Natural killer cell (primary cell): ENCODE results near the gene FGF2. TPM values are rescaled to one million over a fixed set of nuclear protein-coding genes. Genes with fewer than 3 reads are reported as not detected.

Experiments
- ATAC-seq, 3 donors: fragments of 150-1000 bp in 2 of 3; fragments of 200-7000 bp in 1 of 3; cut with Tn5 transposase; 1 replicate in 1 of 3; 2 replicates in 2 of 3; pipeline ENCODE4 v1.10.0; 2021; ENCODE audit warnings: mild to moderate bottlenecking in 2 of 3, moderate library complexity in 2 of 3
- DNase-seq, 2 donors: peaks; one replicate each; pipeline versions ENCODE4 v3.0.0 to v3.0.0-alpha.2; 2013 to 2021; ENCODE audit warnings: mixed read lengths in 1 of 2
- H3K27ac ChIP-seq: one replicate; pipeline ENCODE4 v1.5.1; 2013; ENCODE audit warnings: mild to moderate bottlenecking, low read length
- H3K27me3 ChIP-seq: one replicate; pipeline ENCODE4 v1.6.1; 2013; ENCODE audit warnings: low read length; ENCODE audit not compliant: control insufficient read depth, insufficient read depth
- H3K36me3 ChIP-seq: one replicate; pipeline ENCODE4 v1.6.1; 2013; ENCODE audit warnings: low read length; ENCODE audit not compliant: control insufficient read depth, insufficient read depth
- H3K4me1 ChIP-seq: one replicate; pipeline ENCODE4 v1.6.1; 2013; ENCODE audit warnings: low read length; ENCODE audit not compliant: control insufficient read depth, insufficient read depth
- H3K4me3 ChIP-seq: one replicate; pipeline ENCODE4 v1.5.1; 2013; ENCODE audit warnings: low read length
- H3K9me3 ChIP-seq: one replicate; pipeline ENCODE4 v1.6.1; 2013; ENCODE audit warnings: low read length; ENCODE audit not compliant: control insufficient read depth, insufficient read depth
- H3K27ac Mint-ChIP-seq, 2 donors: one replicate each; pipeline ENCODE4 v1.8.0; 2022; ENCODE audit warnings: mild to moderate bottlenecking in 2 of 2, mixed read lengths in 2 of 2, moderate library complexity in 1 of 2
- H3K27me3 Mint-ChIP-seq, 2 donors: one replicate each; pipeline ENCODE4 v1.8.0; 2022; ENCODE audit warnings: low read depth in 2 of 2, mixed read lengths in 2 of 2
- H3K36me3 Mint-ChIP-seq: one replicate; pipeline ENCODE4 v1.8.0; 2022; ENCODE audit warnings: mixed read lengths
- H3K4me1 Mint-ChIP-seq, 2 donors: one replicate each; pipeline ENCODE4 v1.8.0; 2022; ENCODE audit warnings: mixed read lengths in 2 of 2
- H3K4me3 Mint-ChIP-seq: one replicate; pipeline ENCODE4 v1.8.0; 2022; ENCODE audit warnings: mild to moderate bottlenecking, moderate library complexity, mixed read lengths
- H3K9me3 Mint-ChIP-seq, 2 donors: one replicate each; pipeline ENCODE4 v1.8.0; 2022; ENCODE audit warnings: mixed read lengths in 2 of 2
- WGBS: methylation state at CpG from one replicate; pipeline ENCODE4 v1.1.7; 2013; ENCODE audit warnings: missing lambda C conversion rate; ENCODE audit not compliant: insufficient coverage; 5-methylcytosine and 5-hydroxymethylcytosine counted together
- intact Hi-C: fragments of 100-400 bp; cut with micrococcal nuclease; formaldehyde crosslinking; loops from one replicate; pipeline ENCODE4 v1.14.2; 2022
- total RNA-seq, 4 donors: library from RNA; stranded (reverse); fragments of 120-200 nt in 1 of 4; gene quantifications; one replicate each; pipeline versions ENCODE4 v1.2.3 to v1.2.4, GENCODE V29; 2013 to 2022
- TF ChIP-seq, protein P1 (sequence below): fragments of 200-600 bp; IDR thresholded peaks from one replicate; pipeline ENCODE4 v1.8.0; 2022; ENCODE audit warnings: antibody characterized with exemption

FGF2 gene
- total RNA-seq, 3 donors from 2014 or later (not counting 1 experiment from before 2014, with no cell fraction given): not detected

- 100% methylated on average over 1 of the region's 3 CpGs for WGBS
- peaks cover 4% of the 10 kb centered on the region for H3K27me3 ChIP-seq
- no peaks in the 10 kb centered on the region for H3K36me3 Mint-ChIP-seq
- H3K4me1 ChIP-seq: no peaks in the 10 kb centered on the region
- no peak overlapping the region for H3K27ac Mint-ChIP-seq
- H3K27ac ChIP-seq: no peak overlapping the region
- TF ChIP-seq, protein P1, sequence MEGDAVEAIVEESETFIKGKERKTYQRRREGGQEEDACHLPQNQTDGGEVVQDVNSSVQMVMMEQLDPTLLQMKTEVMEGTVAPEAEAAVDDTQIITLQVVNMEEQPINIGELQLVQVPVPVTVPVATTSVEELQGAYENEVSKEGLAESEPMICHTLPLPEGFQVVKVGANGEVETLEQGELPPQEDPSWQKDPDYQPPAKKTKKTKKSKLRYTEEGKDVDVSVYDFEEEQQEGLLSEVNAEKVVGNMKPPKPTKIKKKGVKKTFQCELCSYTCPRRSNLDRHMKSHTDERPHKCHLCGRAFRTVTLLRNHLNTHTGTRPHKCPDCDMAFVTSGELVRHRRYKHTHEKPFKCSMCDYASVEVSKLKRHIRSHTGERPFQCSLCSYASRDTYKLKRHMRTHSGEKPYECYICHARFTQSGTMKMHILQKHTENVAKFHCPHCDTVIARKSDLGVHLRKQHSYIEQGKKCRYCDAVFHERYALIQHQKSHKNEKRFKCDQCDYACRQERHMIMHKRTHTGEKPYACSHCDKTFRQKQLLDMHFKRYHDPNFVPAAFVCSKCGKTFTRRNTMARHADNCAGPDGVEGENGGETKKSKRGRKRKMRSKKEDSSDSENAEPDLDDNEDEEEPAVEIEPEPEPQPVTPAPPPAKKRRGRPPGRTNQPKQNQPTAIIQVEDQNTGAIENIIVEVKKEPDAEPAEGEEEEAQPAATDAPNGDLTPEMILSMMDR: no peak
- ATAC-seq (no peak), DNase-seq (no peak)
- H3K27me3 Mint-ChIP-seq: peaks cover 16 to 24% of the 10 kb centered on the region in 2 donors
- no peaks in the 10 kb centered on the region for H3K36me3 ChIP-seq
- intact Hi-C loops: no loop called here
- no peak overlapping the region for H3K4me3 Mint-ChIP-seq
- H3K4me3 ChIP-seq: no peak overlapping the region
- peaks cover 0 to 2% of the 10 kb centered on the region in 2 donors for H3K9me3 Mint-ChIP-seq
- peaks cover 4% of the 10 kb centered on the region for H3K9me3 ChIP-seq
- H3K4me1 Mint-ChIP-seq: no peaks in the 10 kb centered on the region
Observed at GRCh38 chr4:122876456-122876855, 49.8 kb downstream of the FGF2 start.

DNA sequence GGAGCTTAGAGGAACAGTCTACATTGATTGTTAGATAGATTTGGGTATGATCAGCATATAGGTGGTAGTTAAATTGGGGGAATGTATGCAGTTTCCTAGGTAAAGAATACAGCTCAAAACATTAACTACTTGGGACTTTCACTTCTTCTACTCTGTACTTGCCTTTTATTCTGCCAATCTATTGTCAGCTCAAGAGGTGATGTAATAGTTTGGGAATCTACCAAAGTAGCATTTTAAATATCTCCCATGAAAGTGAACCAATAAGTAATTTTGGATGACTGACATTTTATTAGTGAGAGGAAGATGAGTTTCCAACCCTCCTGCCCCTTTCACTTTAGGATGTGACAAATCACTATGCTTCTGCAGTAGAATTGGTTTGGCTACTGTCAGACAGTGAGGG is 52.4 kb downstream of the FGF2 start:
- H3K9me3 Mint-ChIP-seq: peaks cover 0 to 2% of the 10 kb centered on the region in 2 donors
- ATAC-seq: no peak
- peaks cover 7 to 14% of the 10 kb centered on the region in 2 donors for H3K27me3 Mint-ChIP-seq
- Histone ChIP-seq H3K4me3 (no peak overlapping the region), H3K27ac (no peak overlapping the region), H3K36me3 (no peaks in the 10 kb centered on the region), H3K4me1 (no peaks in the 10 kb centered on the region), H3K27me3 (no peaks in the 10 kb centered on the region), H3K9me3 (peaks cover 4% of the 10 kb centered on the region)
- no peak for DNase-seq
- TF ChIP-seq, protein P1: no peak
- H3K36me3 Mint-ChIP-seq: no peaks in the 10 kb centered on the region
- no peaks in the 10 kb centered on the region for H3K4me1 Mint-ChIP-seq
- H3K4me3 Mint-ChIP-seq: no peak overlapping the region
- H3K27ac Mint-ChIP-seq: no peak overlapping the region
- intact Hi-C loops: no loop called here

GRCh38 chr4:122882857-122883735 is 56.5 kb downstream of the FGF2 start:
- no peaks in the 10 kb centered on the region for H3K36me3 Mint-ChIP-seq
- no peaks in the 10 kb centered on the region for H3K36me3 ChIP-seq
- no peak overlapping the region for H3K27ac Mint-ChIP-seq
- H3K9me3 ChIP-seq: peaks cover 4% of the 10 kb centered on the region
- 87% methylated on average over 3 of the region's 5 CpGs for WGBS
- intact Hi-C loops: no loop called here
- H3K4me1 Mint-ChIP-seq: no peaks in the 10 kb centered on the region
- no peaks in the 10 kb centered on the region for H3K4me1 ChIP-seq
- H3K27ac ChIP-seq: no peak overlapping the region
- TF ChIP-seq, protein P1: no peak
- H3K4me3 Mint-ChIP-seq: no peak overlapping the region
- no peaks in the 10 kb centered on the region for H3K27me3 ChIP-seq
- ATAC-seq: no peak
- no peak overlapping the region for H3K4me3 ChIP-seq
- H3K27me3 Mint-ChIP-seq: peaks cover 0 to 10% of the 10 kb centered on the region in 2 donors
- H3K9me3 Mint-ChIP-seq: peaks cover 0 to 2% of the 10 kb centered on the region in 2 donors
- DNase-seq: no peak
